K562 (cell line): ENCODE data around the gene WNT3. TPM values are rescaled to one million over a fixed set of nuclear protein-coding genes. Genes with fewer than 3 reads are reported as not detected.
A peak's percentile ranks its signal among the peaks of the same experiment; 100 is the strongest.

Experiments used
- CHD1 ChIP-seq: fragments of 200-600 bp; sonication (generic); IDR thresholded peaks from one replicate; pipeline ENCODE4 v1.6.1; 2012; ENCODE audit warnings: mild to moderate bottlenecking, moderate library complexity, low read length, inconsistent platforms
- CSDE1 ChIP-seq, 2 experiments: fragments of 450-650 bp; IDR thresholded peaks; 2 replicates each; pipeline ENCODE4 v1.6.1; 2016; ENCODE audit warnings: mild to moderate bottlenecking in 1 of 2
- FIP1L1 ChIP-seq: fragments of 200-400 bp; formaldehyde crosslinking; IDR thresholded peaks from 2 replicates; pipeline ENCODE4 v1.6.1; 2018; ENCODE audit warnings: mild to moderate bottlenecking, low read depth, low read length; ENCODE audit not compliant: poor library complexity, severe bottlenecking
- REST ChIP-seq, 2 experiments: fragments of 450-650 bp; formaldehyde crosslinking in 1 of 2; IDR thresholded peaks; 2 replicates each; pipeline versions ENCODE4 v1.4.0 to v1.6.1; 2014 to 2020; ENCODE audit warnings: mild to moderate bottlenecking in 2 of 2, borderline replicate concordance in 1 of 2, low read depth in 1 of 2
- SUPT5H ChIP-seq: fragments of 450-650 bp; IDR thresholded peaks from 2 replicates; pipeline ENCODE4 v1.6.1; 2016
- TCF7L2 ChIP-seq: fragments of 150-350 bp; IDR thresholded peaks from 2 replicates; pipeline ENCODE4 v1.6.1; 2016; ENCODE audit warnings: low read depth, mild to moderate bottlenecking, low read length, moderate library complexity
- TCFL5 ChIP-seq: fragments of 250-450 bp; sonication (Bioruptor Pico); conservative IDR thresholded peaks from 2 replicates; pipeline ENCODE4 v1.6.1; 2021; ENCODE audit warnings: mild to moderate bottlenecking, moderate library complexity, matching md5 sums
- ZKSCAN8 ChIP-seq: fragments of 200-800 bp; sonication (Bioruptor generic); IDR thresholded peaks from 2 replicates; pipeline ENCODE4 v1.6.1; 2016; ENCODE audit warnings: missing genetic modification characterization, missing compliant biosample characterization
- ZNF217 ChIP-seq: sonication (generic); formaldehyde crosslinking; IDR thresholded peaks from 2 replicates; pipeline ENCODE4 v1.8.0; 2022; ENCODE audit warnings: mild to moderate bottlenecking, missing genetic modification reagents
- ZNF764 ChIP-seq: fragments of 250-450 bp; sonication (Bioruptor Pico); IDR thresholded peaks from 2 replicates; pipeline ENCODE4 v1.4.0; 2020; ENCODE audit warnings: low read depth, mild to moderate bottlenecking, moderate library complexity
- ZNF830 ChIP-seq: fragments of 250-450 bp; sonication (Bioruptor Pico); IDR thresholded peaks from 2 replicates; pipeline ENCODE4 v1.5.0; 2021; ENCODE audit warnings: mild to moderate bottlenecking
- polyA plus RNA-seq, 8 experiments: library from polyadenylated mRNA; depleted of rRNA in 4 of 8; stranded (reverse) in 5 of 8; unstranded in 3 of 8; fragments of >200 nt; fragmentation: Nextera tagmentation in 2 of 8; fragmentation: Illumina TruSeq in 1 of 8; extraction: Ambion mirVana in 2 of 8; extraction: Trizol in 1 of 8; gene quantifications; 2 replicates each; pipeline versions ENCODE4 v1.2.1 to v1.2.3, GENCODE V29; 2011 to 2014; ENCODE audit warnings: inconsistent platforms in 1 of 8, missing spikeins in 1 of 8
- total RNA-seq, 7 experiments: library from RNA; depleted of rRNA in 6 of 7; stranded (reverse); fragments of >200 nt in 6 of 7; fragmentation: Illumina TruSeq in 2 of 7; extraction: Trizol in 2 of 7; gene quantifications; 2 replicates each; pipeline versions ENCODE4 v1.2.1 to v1.2.3, GENCODE V29; 2011 to 2021; ENCODE audit warnings: low replicate concordance in 1 of 7
- TF ChIP-seq, protein P1 (sequence below): sonication (generic); IDR thresholded peaks from 2 replicates; pipeline ENCODE4 v1.6.1; 2016
- TF ChIP-seq, protein P2 (sequence below): sonication (generic); formaldehyde crosslinking; IDR thresholded peaks from 2 replicates; pipeline ENCODE4 v1.8.1; 2023; ENCODE audit warnings: mild to moderate bottlenecking, missing genetic modification reagents

The WNT3 gene
- total and polyA plus RNA-seq, 9 of the 15 experiments (the other 6 are each of a cell fraction or from before 2014, with no cell fraction given): 1.5 to 6.1 (median 3.3) TPM

DNA sequence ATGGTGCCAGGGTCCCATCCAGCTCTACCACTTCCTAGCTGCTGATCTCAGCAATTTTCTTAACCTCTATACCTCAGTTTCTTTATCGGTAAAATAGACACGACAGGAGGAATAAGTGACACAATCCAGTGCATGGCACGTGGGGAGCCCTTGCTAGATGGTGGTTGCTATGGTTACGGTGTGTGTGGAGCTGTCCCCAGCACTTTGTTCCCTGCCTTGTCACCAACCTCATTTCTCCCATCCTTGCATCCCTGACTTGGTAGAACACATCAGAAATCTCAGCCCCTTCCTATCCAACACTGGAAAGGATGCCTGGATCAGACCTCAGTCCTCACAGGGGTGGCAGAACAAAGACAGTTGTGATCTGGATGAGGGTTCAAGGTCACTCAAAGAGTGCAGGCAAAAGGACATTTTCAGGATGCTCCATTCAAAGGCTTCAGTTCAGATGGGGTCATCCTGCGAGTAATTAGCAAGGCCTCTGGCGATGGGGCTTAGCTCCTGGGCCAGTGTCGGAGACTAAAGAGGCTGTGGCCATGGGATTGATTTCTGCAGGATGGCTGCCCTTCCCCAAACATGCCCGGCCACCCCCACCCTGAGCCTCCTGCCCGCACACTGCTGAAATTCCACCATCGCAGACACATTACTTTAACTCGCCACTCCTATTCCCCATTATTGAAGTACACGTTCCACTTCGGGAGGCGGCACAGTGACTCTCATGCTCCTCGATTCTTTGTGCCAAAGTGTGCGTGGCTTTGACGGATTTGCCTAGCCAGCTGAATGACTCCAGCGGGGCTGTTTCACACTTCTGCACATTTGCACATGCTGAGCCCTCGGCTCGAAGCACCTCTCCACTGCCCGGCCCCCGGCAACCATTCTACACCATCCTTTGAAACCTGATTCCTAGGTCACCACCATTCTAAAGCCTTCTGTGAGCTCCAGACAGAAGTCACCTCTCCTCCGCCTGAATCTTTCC is 40.3 kb downstream of the WNT3 start (continued):
- no peak for TF ChIP-seq ZNF217 (CRISPR knock-in tag)
- TF ChIP-seq ZKSCAN8: no peak
- TF ChIP-seq REST (IDR thresholded peaks at IDR 0.05; ENCODE audit: borderline replicate concordance): peak; percentile 87
- TF ChIP-seq REST (CRISPR knock-in tag; IDR thresholded peaks at IDR 0.05; ENCODE audit: low read depth): no peak
- TF ChIP-seq, protein P1, sequence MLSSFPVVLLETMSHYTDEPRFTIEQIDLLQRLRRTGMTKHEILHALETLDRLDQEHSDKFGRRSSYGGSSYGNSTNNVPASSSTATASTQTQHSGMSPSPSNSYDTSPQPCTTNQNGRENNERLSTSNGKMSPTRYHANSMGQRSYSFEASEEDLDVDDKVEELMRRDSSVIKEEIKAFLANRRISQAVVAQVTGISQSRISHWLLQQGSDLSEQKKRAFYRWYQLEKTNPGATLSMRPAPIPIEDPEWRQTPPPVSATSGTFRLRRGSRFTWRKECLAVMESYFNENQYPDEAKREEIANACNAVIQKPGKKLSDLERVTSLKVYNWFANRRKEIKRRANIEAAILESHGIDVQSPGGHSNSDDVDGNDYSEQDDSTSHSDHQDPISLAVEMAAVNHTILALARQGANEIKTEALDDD: no peak
- no peak for TF ChIP-seq ZNF764 (CRISPR knock-in tag)
- TF ChIP-seq ZNF830: no peak
- no peak for TF ChIP-seq SUPT5H
- TF ChIP-seq, protein P2, sequence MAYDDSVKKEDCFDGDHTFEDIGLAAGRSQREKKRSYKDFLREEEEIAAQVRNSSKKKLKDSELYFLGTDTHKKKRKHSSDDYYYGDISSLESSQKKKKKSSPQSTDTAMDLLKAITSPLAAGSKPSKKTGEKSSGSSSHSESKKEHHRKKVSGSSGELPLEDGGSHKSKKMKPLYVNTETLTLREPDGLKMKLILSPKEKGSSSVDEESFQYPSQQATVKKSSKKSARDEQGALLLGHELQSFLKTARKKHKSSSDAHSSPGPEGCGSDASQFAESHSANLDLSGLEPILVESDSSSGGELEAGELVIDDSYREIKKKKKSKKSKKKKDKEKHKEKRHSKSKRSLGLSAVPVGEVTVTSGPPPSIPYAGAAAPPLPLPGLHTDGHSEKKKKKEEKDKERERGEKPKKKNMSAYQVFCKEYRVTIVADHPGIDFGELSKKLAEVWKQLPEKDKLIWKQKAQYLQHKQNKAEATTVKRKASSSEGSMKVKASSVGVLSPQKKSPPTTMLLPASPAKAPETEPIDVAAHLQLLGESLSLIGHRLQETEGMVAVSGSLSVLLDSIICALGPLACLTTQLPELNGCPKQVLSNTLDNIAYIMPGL (CRISPR knock-in tag): no peak
- no peak for TF ChIP-seq CHD1
- TF ChIP-seq FIP1L1: no peak
- no peak for TF ChIP-seq TCFL5 (CRISPR knock-in tag)
- no peak for TF ChIP-seq TCF7L2
- peak in 1 of 2 experiments; percentile 80; a peak in 2 of 4 replicates for TF ChIP-seq CSDE1 (IDR thresholded peaks at IDR 0.05)
